HepG2 (cell line): Measurements from ENCODE around the gene VCX2. TPM values are rescaled to one million over a fixed set of nuclear protein-coding genes. Genes with fewer than 3 reads are reported as not detected.

ENCODE experiments used
- ATAC-seq: fragments of 200-7000 bp; cut with Tn5 transposase; 3 replicates; pipeline ENCODE4 v1.9.1; 2020; ENCODE audit warnings: mild to moderate bottlenecking, moderate library complexity
- BruUV-seq: library from RNA; stranded (reverse); fragments of 400-500 nt; replicated peaks from 2 replicates; lab custom pipeline; 2021; lab: Mats Ljungman, UMichigan
- CTCF ChIA-PET: fragments of 300-600 bp; formaldehyde crosslinking; extraction: SDS; loops from one replicate; lab custom pipeline; 2021; ENCODE audit warnings: low total read pairs, inconsistent platforms, low intra/inter-chr PET ratio; lab: Yijun Ruan, JAX
- POLR2A ChIA-PET: fragments of 350-600 bp; sonication (Branson Sonifier 250); formaldehyde crosslinking; loops from one replicate; lab custom pipeline; 2020; ENCODE audit warnings: antibody characterized with exemption, inconsistent platforms; lab: Yijun Ruan, JAX
- DNase-seq: peaks from one replicate; pipeline ENCODE4 v3.0.0-alpha.2; 2015; ENCODE audit warnings: low spot score
- FAIRE-seq: peaks from 3 replicates; lab custom pipeline; 2011; peaks lifted over from hg19 to GRCh38; lab: Jason Lieb, UNC
- H2AFZ ChIP-seq: one replicate; pipeline ENCODE4 v1.6.1; 2011; ENCODE audit warnings: low read length, inconsistent platforms
- H3K27ac ChIP-seq: fragments of 300-600 bp; 3 replicates; pipeline ENCODE4 v1.8.0; 2011; ENCODE audit warnings: mixed run types, mild to moderate bottlenecking, mixed read lengths, low read length, inconsistent platforms; ENCODE audit not compliant: insufficient read depth; ENCODE audit errors: extremely low read length
- H3K27me3 ChIP-seq, 2 experiments: fragments of 200-600 bp in 1 of 2; 2 replicates in 1 of 2; 3 replicates in 1 of 2; pipeline versions ENCODE4 v1.6.0 to v1.8.0; 2011; ENCODE audit warnings: low read length in 2 of 2, mild to moderate bottlenecking in 2 of 2, moderate library complexity in 2 of 2, inconsistent platforms in 1 of 2; ENCODE audit not compliant: insufficient read depth in 2 of 2, control insufficient read depth in 1 of 2
- H3K36me3 ChIP-seq, 2 experiments: fragments of 200-600 bp in 1 of 2; replicated peaks in 1 of 2; 2 replicates in 1 of 2; 3 replicates in 1 of 2; pipeline versions ENCODE4 v1.5.1 to v1.8.0; 2011; ENCODE audit warnings: low read length in 2 of 2, inconsistent platforms in 1 of 2; ENCODE audit not compliant: insufficient read depth in 2 of 2, control insufficient read depth in 1 of 2
- H3K4me1 ChIP-seq: 2 replicates; pipeline ENCODE4 v1.5.1; 2012; ENCODE audit warnings: low read length, inconsistent platforms; ENCODE audit not compliant: insufficient read depth
- H3K4me2 ChIP-seq: 2 replicates; pipeline ENCODE4 v1.6.0; 2011; ENCODE audit warnings: low read depth, low read length, inconsistent platforms
- H3K4me3 ChIP-seq, 3 experiments: fragments of 200-600 bp in 1 of 3; sonication (generic), shearing (Covaris generic) in 1 of 3; replicated peaks in 1 of 3; 2 replicates each; pipeline ENCODE4 v1.5.1; 2011 to 2016; ENCODE audit warnings: low read length in 3 of 3, inconsistent platforms in 2 of 3, low read depth in 2 of 3, mild to moderate bottlenecking in 2 of 3, control low read depth in 1 of 3, mixed read lengths in 1 of 3; ENCODE audit not compliant: insufficient read depth in 1 of 3
- H3K79me2 ChIP-seq: one replicate; pipeline ENCODE4 v1.6.1; 2011; ENCODE audit warnings: low read length, inconsistent platforms; ENCODE audit not compliant: insufficient read depth
- H3K9ac ChIP-seq: 2 replicates; pipeline ENCODE4 v1.6.0; 2011; ENCODE audit warnings: mild to moderate bottlenecking, low read depth, low read length, inconsistent platforms; ENCODE audit not compliant: insufficient read depth
- H3K9me3 ChIP-seq: 2 replicates; pipeline ENCODE4 v1.5.1; 2012; ENCODE audit warnings: mild to moderate bottlenecking, low read length
- H4K20me1 ChIP-seq: 2 replicates; pipeline ENCODE4 v1.6.0; 2011; ENCODE audit warnings: inconsistent platforms, mild to moderate bottlenecking, low read length, moderate library complexity; ENCODE audit not compliant: insufficient read depth
- ARID2 ChIP-seq: sonication (generic); formaldehyde crosslinking; IDR thresholded peaks from 2 replicates; pipeline ENCODE4 v1.8.1; 2022; ENCODE audit warnings: mild to moderate bottlenecking, missing genetic modification reagents, borderline replicate concordance
- ATM ChIP-seq: fragments of 450-650 bp; IDR thresholded peaks from 2 replicates; pipeline ENCODE4 v1.7.1; 2017; ENCODE audit warnings: mild to moderate bottlenecking, borderline replicate concordance
- HNF1B ChIP-seq: sonication (generic); formaldehyde crosslinking; IDR thresholded peaks from 2 replicates; pipeline ENCODE4 v1.5.1; 2020; ENCODE audit warnings: mild to moderate bottlenecking, moderate library complexity, missing genetic modification reagents
- HNRNPLL ChIP-seq: fragments of 200-400 bp; formaldehyde crosslinking; IDR thresholded peaks from 2 replicates; pipeline ENCODE4 v1.6.1; 2017; ENCODE audit warnings: mild to moderate bottlenecking, low read depth, low read length; ENCODE audit not compliant: poor library complexity, severe bottlenecking
- ONECUT2 ChIP-seq: sonication (generic); formaldehyde crosslinking; IDR thresholded peaks from 2 replicates; pipeline ENCODE4 v1.4.0; 2020; ENCODE audit warnings: missing genetic modification reagents
- SIN3A ChIP-seq: IDR thresholded peaks from 2 replicates; pipeline ENCODE4 v1.6.1; 2011; ENCODE audit warnings: low read depth, mild to moderate bottlenecking, control low read depth, low read length, borderline replicate concordance
- SRSF4 ChIP-seq: fragments of 200-400 bp; formaldehyde crosslinking; IDR thresholded peaks from one replicate; pipeline ENCODE4 v1.6.1; 2018; ENCODE audit warnings: mild to moderate bottlenecking, low read depth, low read length, moderate library complexity; ENCODE audit not compliant: poor library complexity, severe bottlenecking
- STAT6 ChIP-seq: sonication (generic); formaldehyde crosslinking; IDR thresholded peaks from 2 replicates; pipeline ENCODE4 v1.4.0; 2020; ENCODE audit warnings: missing genetic modification reagents, mild to moderate bottlenecking, borderline replicate concordance
- TFAP4 ChIP-seq: sonication (generic); IDR thresholded peaks from 2 replicates; pipeline ENCODE4 v1.6.1; 2016; ENCODE audit warnings: low read depth, borderline replicate concordance
- TOE1 ChIP-seq: sonication (generic); formaldehyde crosslinking; IDR thresholded peaks from 2 replicates; pipeline ENCODE4 v1.4.0; 2020; ENCODE audit warnings: mild to moderate bottlenecking, missing genetic modification reagents
- ZBTB1 ChIP-seq: sonication (generic); formaldehyde crosslinking; IDR thresholded peaks from 2 replicates; pipeline ENCODE4 v1.4.0; 2020; ENCODE audit warnings: missing genetic modification reagents, borderline replicate concordance
- ZNF644 ChIP-seq: IDR thresholded peaks from 2 replicates; pipeline ENCODE4 v1.6.1; 2016; ENCODE audit warnings: low read depth
- WGBS: methylation state at CpG from one replicate; pipeline ENCODE4 v1.1.6; 2017; ENCODE audit warnings: low lambda C conversion rate; 5-methylcytosine and 5-hydroxymethylcytosine counted together
- in situ Hi-C: cut with HindIII; loops from 2 replicates; pipeline ENCODE4 v1.10.0; 2017; ENCODE audit warnings: low pct_unique_long_range_greater_than_20kb; ENCODE audit not compliant: extremely low pct_ligation_motif_present
- intact Hi-C: fragments of 100-400 bp; cut with micrococcal nuclease; formaldehyde crosslinking; loops from one replicate; pipeline ENCODE4 v1.10.0; 2022; ENCODE audit not compliant: unreplicated experiment
- polyA plus RNA-seq, 8 experiments: library from polyadenylated mRNA; depleted of rRNA in 3 of 8; stranded (reverse) in 7 of 8; unstranded in 1 of 8; fragments of >200 nt; fragmentation: Illumina TruSeq in 4 of 8; extraction: Trizol in 4 of 8; gene quantifications; 2 replicates each; pipeline versions ENCODE4 v1.2.1 to v1.2.3, GENCODE V29; 2011 to 2016; ENCODE audit warnings: low read depth in 4 of 8, missing spikeins in 1 of 8, mixed read lengths in 1 of 8; ENCODE audit not compliant: insufficient read depth in 1 of 8
- total RNA-seq, 5 experiments: library from RNA; depleted of rRNA; stranded (reverse); fragments of >200 nt; fragmentation: Illumina TruSeq; extraction: Trizol; gene quantifications; 2 replicates each; pipeline ENCODE4 v1.2.3, GENCODE V29; 2016; ENCODE audit warnings: low read depth in 1 of 5
- TF ChIP-seq, protein P1 (sequence below): sonication (generic); formaldehyde crosslinking; IDR thresholded peaks from 2 replicates; pipeline ENCODE4 v1.4.0; 2020; ENCODE audit warnings: missing genetic modification reagents
- TF ChIP-seq, protein P2 (sequence below): IDR thresholded peaks from 2 replicates; pipeline ENCODE4 v1.6.1; 2016; ENCODE audit warnings: low read depth, control low read depth
- TF ChIP-seq, protein P3 (sequence below): IDR thresholded peaks from 2 replicates; pipeline ENCODE4 v1.6.1; 2016; ENCODE audit warnings: missing compliant biosample characterization, missing genetic modification reagents, borderline replicate concordance
- TF ChIP-seq, protein P4 (sequence below): sonication (generic); formaldehyde crosslinking; IDR thresholded peaks from 2 replicates; pipeline ENCODE4 v1.4.0; 2020; ENCODE audit warnings: mild to moderate bottlenecking, missing genetic modification reagents

VCX2 gene
- total and polyA plus RNA-seq, 2 of the 13 experiments (the other 11 are each of a cell fraction or from before 2014, with no cell fraction given), result not detected

DNA sequence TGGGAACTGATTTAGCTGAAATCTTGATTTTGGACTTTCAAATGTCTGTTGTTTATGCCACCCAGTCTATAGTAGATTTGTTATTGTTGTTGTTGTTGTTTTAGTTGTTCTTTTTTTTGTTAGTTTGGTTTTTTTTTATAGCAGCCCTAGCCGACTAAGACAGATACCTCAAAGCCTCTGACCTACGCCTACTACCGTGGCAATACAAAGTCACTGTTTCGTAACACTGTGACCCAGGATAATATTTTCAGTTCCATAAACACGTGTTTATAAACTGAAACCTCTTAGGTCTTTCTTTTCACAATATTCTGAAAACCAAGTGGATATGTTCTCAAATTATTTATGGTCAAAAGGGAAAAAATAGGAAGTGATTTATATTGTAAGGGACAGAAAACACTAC lies 32.8 kb downstream of the VCX2 start:
- Histone ChIP-seq H3K9ac (no peak overlapping the region), H3K27ac (no peak overlapping the region), H3K4me1 (no peaks in the 10 kb centered on the region), H3K4me3 (no peak overlapping the region), H3K36me3 (no peaks in the 10 kb centered on the region), H3K9me3 (no peaks in the 10 kb centered on the region), H3K4me2 (no peak overlapping the region), H3K27me3 (no peaks in the 10 kb centered on the region), H4K20me1 (no peaks in the 10 kb centered on the region), H3K79me2 (no peaks in the 10 kb centered on the region), H2AFZ (no peak overlapping the region)
- in situ Hi-C loops, result no loop called here
- BruUV-seq, result no TSS peak
- DNase-seq, result no peak
- peak; percentile 30 for FAIRE-seq
- CTCF ChIA-PET, result no interaction called here
- 72% methylated on average over 5 of the region's 5 CpGs for WGBS
- no peak for ATAC-seq
- POLR2A ChIA-PET, result no interaction called here
- intact Hi-C loops, result no loop called here
- TF ChIP-seq TFAP4, result no peak
- no peak for TF ChIP-seq STAT6 (CRISPR knock-in tag)
- no peak for TF ChIP-seq ZBTB1 (CRISPR knock-in tag)
- TF ChIP-seq, protein P1, sequence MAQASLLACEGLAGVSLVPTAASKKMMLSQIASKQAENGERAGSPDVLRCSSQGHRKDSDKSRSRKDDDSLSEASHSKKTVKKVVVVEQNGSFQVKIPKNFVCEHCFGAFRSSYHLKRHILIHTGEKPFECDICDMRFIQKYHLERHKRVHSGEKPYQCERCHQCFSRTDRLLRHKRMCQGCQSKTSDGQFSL, result no peak
- TF ChIP-seq, protein P2, sequence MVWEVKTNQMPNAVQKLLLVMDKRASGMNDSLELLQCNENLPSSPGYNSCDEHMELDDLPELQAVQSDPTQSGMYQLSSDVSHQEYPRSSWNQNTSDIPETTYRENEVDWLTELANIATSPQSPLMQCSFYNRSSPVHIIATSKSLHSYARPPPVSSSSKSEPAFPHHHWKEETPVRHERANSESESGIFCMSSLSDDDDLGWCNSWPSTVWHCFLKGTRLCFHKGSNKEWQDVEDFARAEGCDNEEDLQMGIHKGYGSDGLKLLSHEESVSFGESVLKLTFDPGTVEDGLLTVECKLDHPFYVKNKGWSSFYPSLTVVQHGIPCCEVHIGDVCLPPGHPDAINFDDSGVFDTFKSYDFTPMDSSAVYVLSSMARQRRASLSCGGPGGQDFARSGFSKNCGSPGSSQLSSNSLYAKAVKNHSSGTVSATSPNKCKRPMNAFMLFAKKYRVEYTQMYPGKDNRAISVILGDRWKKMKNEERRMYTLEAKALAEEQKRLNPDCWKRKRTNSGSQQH (CRISPR knock-in tag), result no peak
- no peak for TF ChIP-seq ZNF644 (CRISPR knock-in tag)
- no peak for TF ChIP-seq ONECUT2
- TF ChIP-seq SRSF4, result no peak
- no peak for TF ChIP-seq TOE1 (CRISPR knock-in tag)
- TF ChIP-seq, protein P3, sequence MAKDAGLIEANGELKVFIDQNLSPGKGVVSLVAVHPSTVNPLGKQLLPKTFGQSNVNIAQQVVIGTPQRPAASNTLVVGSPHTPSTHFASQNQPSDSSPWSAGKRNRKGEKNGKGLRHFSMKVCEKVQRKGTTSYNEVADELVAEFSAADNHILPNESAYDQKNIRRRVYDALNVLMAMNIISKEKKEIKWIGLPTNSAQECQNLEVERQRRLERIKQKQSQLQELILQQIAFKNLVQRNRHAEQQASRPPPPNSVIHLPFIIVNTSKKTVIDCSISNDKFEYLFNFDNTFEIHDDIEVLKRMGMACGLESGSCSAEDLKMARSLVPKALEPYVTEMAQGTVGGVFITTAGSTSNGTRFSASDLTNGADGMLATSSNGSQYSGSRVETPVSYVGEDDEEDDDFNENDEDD (CRISPR knock-in tag), result no peak
- no peak for TF ChIP-seq SIN3A
- TF ChIP-seq ATM, result no peak
- no peak for TF ChIP-seq HNRNPLL
- TF ChIP-seq, protein P4, sequence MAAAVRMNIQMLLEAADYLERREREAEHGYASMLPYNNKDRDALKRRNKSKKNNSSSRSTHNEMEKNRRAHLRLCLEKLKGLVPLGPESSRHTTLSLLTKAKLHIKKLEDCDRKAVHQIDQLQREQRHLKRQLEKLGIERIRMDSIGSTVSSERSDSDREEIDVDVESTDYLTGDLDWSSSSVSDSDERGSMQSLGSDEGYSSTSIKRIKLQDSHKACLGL (CRISPR knock-in tag), result no peak
- no peak for TF ChIP-seq ARID2
- no peak for TF ChIP-seq HNF1B (CRISPR knock-in tag)
